GM18519 (cell line): ENCODE data around the gene SFTA2.
"Not testable (repeated sequence)": the region's sequence is repeated elsewhere in the genome, so short reads cannot be mapped to it uniquely, and the experiment has no call there.

Source experiments
- ATAC-seq: cut with Tn5 transposase; IDR thresholded peaks from one replicate; pipeline ENCODE4 v1.9.1; 2021; ENCODE audit warnings: mild to moderate bottlenecking, moderate library complexity; ENCODE audit not compliant: unreplicated experiment, low FRiP score

The SFTA2 gene

DNA sequence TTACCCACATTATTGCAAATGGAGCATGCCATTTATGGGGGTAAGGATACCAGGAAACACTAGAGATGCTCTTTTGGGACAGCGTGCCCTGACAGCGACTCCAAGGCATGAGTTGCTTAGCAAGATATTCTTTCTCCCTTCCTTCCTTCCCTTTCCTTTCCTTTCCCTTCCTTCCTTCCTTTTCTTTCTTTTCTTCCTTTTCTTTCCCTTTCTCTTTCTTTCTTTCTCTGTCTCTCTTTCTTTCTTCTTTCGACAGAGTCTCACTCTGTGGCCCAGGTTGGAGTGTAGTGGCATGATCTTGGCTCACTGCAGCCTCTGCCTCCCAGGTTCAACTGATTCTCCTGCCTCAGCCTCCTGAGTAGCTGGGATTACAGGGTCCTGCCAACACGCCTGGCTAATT lies 12.1 kb upstream of the SFTA2 start:
- no peak for ATAC-seq

GRCh38 chr6:30942338-30943060 lies 10.5 kb upstream of the SFTA2 start:
- no peak for ATAC-seq

DNA sequence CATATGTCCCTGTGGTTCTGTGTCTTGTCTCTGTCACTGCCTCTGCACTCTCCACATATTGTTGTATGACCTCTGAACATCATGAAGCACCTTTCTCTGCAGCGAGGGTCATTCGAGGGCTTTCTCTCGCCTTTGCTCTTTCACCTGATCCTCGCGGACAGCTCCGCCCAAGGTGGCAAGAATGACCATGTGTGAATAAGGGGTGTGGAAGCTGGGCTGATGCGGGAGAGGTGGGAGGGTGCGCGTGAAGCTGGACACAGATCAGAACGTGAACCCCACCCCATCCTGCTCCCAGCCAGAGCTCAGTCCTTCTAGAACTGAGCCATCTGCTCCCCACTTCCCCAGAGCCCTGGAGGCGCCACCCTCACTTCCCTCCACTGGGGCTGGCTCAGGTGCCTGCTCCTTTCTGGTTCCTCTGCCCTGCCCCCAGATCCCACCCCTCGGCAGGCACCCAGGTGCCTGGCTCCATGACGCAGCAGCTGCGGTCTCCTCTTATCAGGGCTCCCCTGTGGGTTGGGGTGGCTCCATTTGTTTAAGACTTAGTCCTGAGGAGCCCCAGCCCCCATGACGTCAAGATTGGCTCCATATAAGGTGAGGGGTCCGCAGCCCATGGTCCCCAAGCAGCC lies 8.5 kb upstream of the SFTA2 start, which contains the start of gene MUCL3:
MUCL3 (plus strand) TSS at position 613 of the 626 bp plus-strand sequence. CDS start 27 bp downstream, outside the sequence.
- no peak for ATAC-seq

GRCh38 chr6:30939473-30939872 lies 7.5 kb upstream of the SFTA2 start:
- no peak for ATAC-seq

DNA sequence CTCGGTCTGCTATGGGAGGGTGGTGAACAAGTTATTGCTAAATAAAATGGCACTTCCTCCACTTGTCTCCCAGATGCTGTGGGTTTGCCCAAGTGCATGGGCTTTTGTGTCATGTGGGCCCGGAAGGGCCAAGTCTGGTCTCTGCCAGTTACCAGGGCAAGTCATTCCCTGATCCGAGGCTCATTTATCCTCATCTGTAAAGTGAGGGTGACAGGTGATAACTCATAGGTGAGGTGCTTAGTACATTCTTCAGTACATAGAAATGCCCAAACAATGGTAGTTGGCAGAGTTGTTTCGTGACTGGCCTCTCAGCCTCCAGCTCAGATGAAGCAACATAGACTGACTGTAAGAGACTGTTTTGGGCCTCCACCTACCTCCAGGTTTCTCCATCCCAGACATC lies 6.8 kb upstream of the SFTA2 start:
- ATAC-seq = no peak

GRCh38 chr6:30937265-30937664 lies 5.3 kb upstream of the SFTA2 start:
- ATAC-seq = no peak

GRCh38 chr6:30935018-30935417 lies 3.0 kb upstream of the SFTA2 start:
- ATAC-seq = no peak

GRCh38 chr6:30932665-30933365 lies 845 bp upstream of the SFTA2 start:
- no peak for ATAC-seq

- no peak for ATAC-seq
Observed at GRCh38 chr6:30931272-30931671, 698 bp downstream of the SFTA2 start.

DNA sequence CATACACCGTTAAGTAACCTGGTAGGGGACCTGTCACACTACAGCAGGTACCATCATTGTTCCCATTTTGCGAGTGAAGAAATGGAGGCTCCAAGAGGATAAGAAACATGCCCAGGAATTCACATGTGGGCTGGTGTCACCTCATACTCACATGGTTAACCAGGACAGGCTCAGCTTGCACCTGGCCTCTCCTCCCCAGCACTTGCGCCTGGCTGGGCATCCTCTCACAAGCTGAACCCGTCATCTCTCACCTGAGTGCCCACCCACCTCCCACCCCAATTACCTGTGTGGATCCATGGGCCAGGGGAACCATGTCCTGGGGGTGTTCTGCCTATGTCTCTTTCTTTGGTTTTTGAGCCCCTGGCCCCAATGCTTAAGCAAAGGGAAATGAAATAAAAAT lies 1.5 kb downstream of the SFTA2 start:
- no peak for ATAC-seq

DNA sequence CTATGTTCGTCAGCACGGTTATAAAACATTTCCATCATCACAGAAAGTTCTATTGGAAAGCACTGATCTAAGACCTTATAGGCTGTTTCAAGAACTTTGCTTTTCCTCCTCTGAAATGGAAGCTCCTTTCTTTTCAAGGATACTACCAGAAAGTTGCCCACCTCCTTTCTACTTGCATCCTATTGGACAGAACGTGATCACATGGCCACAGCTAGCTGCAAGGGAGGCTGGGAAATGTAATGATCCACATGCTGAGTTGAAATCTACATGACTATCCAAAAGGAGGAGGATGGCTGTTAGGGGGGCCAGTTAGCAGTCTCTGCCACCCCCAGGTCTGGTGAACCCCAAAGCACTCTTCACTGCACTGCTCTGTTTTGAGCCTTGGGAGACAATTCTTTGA lies 3.3 kb downstream of the SFTA2 start:
- ATAC-seq = no peak

DNA sequence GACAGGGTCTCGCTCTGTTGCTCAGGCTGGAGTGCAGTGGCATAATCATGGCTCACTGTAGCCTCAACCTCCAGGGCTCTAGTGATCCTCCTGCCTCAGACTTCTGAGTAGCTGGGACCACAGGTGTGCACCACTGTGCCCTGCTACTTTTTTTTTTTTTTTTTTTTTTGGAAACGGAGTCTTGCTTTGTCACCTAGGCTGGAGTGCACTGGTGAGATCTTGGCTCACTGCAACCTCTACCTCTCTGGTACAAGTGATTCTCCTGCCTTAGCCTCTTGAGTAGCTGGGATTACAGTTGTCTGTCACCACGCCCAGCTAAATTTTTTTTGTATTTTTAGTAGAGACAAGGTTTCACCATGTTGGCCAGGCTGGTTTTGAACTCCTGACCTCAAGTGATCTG lies 4.9 kb downstream of the SFTA2 start:
- ATAC-seq = not testable (repeated sequence)

GRCh38 chr6:30926644-30927043 lies 5.3 kb downstream of the SFTA2 start:
- ATAC-seq = no peak

- ATAC-seq = not testable (repeated sequence)
Observed at GRCh38 chr6:30924040-30924627, 7.8 kb downstream of the SFTA2 start.

- ATAC-seq = no peak
Observed at GRCh38 chr6:30922447-30922852, 9.5 kb downstream of the SFTA2 start.

GRCh38 chr6:30918670-30919069 lies 13.3 kb downstream of the SFTA2 start:
- no peak for ATAC-seq

- ATAC-seq = no peak
Observed at GRCh38 chr6:30917487-30917886, 14.5 kb downstream of the SFTA2 start.

DNA sequence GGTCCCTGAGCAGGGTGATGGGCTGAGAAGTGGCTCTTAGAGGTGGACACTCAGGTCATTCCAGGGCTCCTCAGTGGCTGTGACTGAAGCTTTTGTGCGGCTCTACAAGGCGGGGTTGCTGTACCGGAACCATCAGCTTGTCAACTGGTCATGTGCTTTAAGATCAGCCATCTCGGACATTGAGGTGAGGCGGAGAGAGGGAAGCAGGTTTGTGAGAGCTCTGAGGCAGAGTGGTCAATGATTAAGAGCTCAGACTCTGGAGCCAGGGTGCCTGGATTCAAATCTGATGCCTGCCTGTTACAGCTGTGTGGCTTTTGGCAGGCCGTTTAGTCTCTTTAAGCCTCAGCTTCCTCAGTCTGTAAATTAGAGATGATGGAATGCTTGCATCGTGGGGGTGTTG lies 14.9 kb downstream of the SFTA2 start:
- no peak for ATAC-seq

DNA sequence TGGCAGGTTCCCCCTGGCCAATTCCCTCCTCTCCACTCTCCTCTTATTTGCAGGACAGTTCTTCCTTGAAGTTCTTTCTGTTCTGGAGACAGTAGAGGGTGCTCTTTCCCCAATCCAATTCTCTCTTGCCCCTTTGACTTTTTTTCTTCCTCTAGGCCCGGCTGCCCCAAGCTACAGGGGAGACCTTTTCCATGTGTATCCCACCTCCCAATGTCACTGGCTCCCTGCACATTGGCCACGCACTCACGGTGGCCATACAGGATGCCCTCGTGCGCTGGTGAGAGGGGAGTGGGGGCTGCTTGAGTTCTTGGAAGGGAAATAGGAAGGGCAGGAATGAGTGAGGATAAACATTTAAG lies 16.4 kb downstream of the SFTA2 start:
- no peak for ATAC-seq

DNA sequence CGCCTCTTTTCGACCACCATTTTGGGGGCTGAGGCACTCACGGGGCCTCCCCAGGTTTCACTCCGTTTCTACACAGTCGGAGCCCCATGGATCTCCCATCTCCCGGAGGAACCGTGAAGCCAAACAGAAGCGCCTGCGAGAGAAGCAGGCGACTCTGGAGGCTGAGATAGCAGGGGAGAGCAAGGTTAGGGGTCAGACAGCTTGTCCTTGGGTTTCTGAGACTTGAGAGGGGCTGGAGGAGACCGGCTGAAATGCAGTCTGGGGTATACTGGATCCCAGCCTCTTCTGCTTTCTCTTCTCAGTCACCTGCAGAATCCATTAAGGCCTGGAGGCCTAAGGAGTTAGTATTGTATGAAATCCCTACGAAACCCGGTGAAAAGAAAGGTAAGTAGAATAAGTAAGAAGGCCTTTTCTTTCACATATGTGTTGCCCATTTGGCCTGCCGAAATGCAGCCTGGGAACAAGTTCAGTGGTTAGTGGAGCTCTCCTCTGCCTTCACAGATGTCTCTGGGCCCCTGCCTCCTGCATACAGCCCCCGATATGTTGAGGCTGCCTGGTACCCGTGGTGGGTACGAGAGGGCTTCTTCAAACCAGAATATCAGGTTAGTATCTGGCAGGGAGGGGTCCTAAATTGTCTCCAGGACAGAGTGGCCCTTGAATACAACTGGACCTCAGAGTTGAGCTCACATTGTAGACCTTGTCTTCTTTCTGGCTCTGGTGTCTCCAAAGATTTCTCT lies 16.9 kb downstream of the SFTA2 start:
- ATAC-seq = no peak
